GM21576 (cell line): ENCODE results near the gene NOP10.

ENCODE experiments used
- ATAC-seq: cut with Tn5 transposase; IDR thresholded peaks from one replicate; pipeline ENCODE4 v1.9.1; 2021; ENCODE audit warnings: mild to moderate bottlenecking, moderate library complexity; ENCODE audit not compliant: unreplicated experiment

Gene NOP10

GRCh38 chr15:34334672-34335071 lies 8.3 kb downstream of the NOP10 start:
- ATAC-seq, result no peak

- no peak for ATAC-seq
Measured at GRCh38 chr15:34332553-34333120, 10.3 kb downstream of the NOP10 start.

- ATAC-seq, result no peak
Measured at GRCh38 chr15:34331809-34332208, 11.1 kb downstream of the NOP10 start.

GRCh38 chr15:34330279-34330678 lies 12.7 kb downstream of the NOP10 start:
- ATAC-seq, result no peak

- ATAC-seq, result no peak
Measured at GRCh38 chr15:34329006-34329405, 13.9 kb downstream of the NOP10 start.

GRCh38 chr15:34327906-34328305 lies 15.0 kb downstream of the NOP10 start:
- ATAC-seq, result no peak

GRCh38 chr15:34325368-34325767 lies 17.6 kb downstream of the NOP10 start:
- ATAC-seq, result no peak

- ATAC-seq, result no peak
Measured at GRCh38 chr15:34324933-34325332, 18.0 kb downstream of the NOP10 start.

- no peak for ATAC-seq
Measured at GRCh38 chr15:34323217-34323616, 19.7 kb downstream of the NOP10 start.

GRCh38 chr15:34318277-34319079 lies 24.5 kb downstream of the NOP10 start:
- no peak for ATAC-seq

GRCh38 chr15:34314491-34315490 lies 28.1 kb downstream of the NOP10 start:
- no peak for ATAC-seq

GRCh38 chr15:34311563-34311962 lies 31.4 kb downstream of the NOP10 start:
- no peak for ATAC-seq

GRCh38 chr15:34304613-34305012 lies 38.3 kb downstream of the NOP10 start:
- no peak for ATAC-seq

- no peak for ATAC-seq
Measured at GRCh38 chr15:34301058-34301457, 41.9 kb downstream of the NOP10 start.

- ATAC-seq, result no peak
Measured at GRCh38 chr15:34297059-34297458, 45.9 kb downstream of the NOP10 start.

- no peak for ATAC-seq
Measured at GRCh38 chr15:34292621-34293020, 50.3 kb downstream of the NOP10 start.
